ENCODE measurements around the gene SPAG16.

SPAG16 gene

DNA sequence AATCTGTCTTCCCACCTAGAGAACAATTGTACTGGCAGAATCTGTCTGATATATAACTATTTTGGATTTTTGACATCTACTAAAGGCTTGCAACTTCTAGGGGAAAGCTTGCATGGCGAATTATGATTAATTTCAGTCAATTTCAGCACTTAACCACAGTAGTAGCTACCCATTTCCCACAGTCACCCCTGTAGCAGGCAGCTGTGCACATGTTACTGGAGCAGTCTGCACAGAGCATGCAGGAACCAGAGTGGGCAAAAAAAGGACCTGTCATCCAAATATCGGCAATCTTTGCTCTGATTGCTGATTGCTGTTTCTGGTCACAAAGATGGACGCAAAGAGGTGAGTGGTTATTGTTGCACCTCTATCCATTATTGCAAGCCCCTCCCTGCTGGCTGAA is 473.3 kb downstream of the SPAG16 start:
- DNase-seq (ENCODE audit: low read depth, low spot score): no peak
- no peak overlapping the region for H3K4me3 ChIP-seq (ENCODE audit: low read depth, low read length)
- in situ Hi-C loops (cut with HindIII; ENCODE audit: low sequenced_read_pairs): no loop called here
- TF ChIP-seq, protein P1, sequence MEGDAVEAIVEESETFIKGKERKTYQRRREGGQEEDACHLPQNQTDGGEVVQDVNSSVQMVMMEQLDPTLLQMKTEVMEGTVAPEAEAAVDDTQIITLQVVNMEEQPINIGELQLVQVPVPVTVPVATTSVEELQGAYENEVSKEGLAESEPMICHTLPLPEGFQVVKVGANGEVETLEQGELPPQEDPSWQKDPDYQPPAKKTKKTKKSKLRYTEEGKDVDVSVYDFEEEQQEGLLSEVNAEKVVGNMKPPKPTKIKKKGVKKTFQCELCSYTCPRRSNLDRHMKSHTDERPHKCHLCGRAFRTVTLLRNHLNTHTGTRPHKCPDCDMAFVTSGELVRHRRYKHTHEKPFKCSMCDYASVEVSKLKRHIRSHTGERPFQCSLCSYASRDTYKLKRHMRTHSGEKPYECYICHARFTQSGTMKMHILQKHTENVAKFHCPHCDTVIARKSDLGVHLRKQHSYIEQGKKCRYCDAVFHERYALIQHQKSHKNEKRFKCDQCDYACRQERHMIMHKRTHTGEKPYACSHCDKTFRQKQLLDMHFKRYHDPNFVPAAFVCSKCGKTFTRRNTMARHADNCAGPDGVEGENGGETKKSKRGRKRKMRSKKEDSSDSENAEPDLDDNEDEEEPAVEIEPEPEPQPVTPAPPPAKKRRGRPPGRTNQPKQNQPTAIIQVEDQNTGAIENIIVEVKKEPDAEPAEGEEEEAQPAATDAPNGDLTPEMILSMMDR (IDR thresholded peaks at IDR 0.05; ENCODE audit: low read depth, low read length): no peak

DNA sequence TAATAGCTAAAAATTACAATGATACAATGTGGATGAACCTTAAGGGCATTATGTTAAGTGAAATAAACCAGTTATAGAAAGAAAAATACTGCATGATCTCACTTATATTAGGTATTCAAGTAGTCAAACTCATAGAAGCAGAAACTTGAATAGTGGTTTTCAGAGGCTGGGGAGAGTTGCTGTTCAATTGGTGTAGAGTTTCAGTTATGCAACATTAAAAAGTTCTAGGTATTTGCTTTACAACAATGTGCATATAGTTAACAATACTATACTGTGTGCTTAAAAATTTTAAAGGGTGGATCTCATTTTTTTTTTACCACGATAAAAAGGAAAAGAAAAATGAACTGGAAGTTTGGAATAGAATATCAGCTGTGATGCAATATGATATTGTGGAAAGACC is 479.1 kb downstream of the SPAG16 start:
- TF ChIP-seq, protein P1 (IDR thresholded peaks at IDR 0.05; ENCODE audit: low read depth, low read length): no peak
- DNase-seq (ENCODE audit: low read depth, low spot score): no peak
- in situ Hi-C loops (cut with HindIII; ENCODE audit: low sequenced_read_pairs): no loop called here
- no peak overlapping the region for H3K4me3 ChIP-seq (ENCODE audit: low read depth, low read length)

DNA sequence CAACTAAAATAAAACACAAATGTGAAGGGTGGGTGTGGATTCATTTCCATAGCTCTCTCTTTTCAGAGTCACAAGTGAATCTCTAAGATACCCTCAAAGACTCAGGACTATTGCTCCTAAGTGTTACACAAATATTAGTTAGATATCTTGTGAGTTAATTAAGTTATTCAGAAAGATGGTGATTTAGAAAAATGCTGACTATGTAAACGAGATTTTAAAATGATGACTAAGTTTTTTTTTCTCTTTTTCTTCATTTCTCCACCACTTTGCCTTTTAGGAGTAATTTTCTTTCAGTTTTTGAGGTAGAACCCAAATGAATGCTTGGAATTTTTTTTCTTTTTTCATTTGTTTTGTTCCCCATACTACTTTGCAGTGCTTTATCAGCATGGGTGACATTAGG is 479.7 kb downstream of the SPAG16 start:
- TF ChIP-seq, protein P1 (IDR thresholded peaks at IDR 0.05; ENCODE audit: low read depth, low read length): no peak
- no peak overlapping the region for H3K4me3 ChIP-seq (ENCODE audit: low read depth, low read length)
- in situ Hi-C loops (cut with HindIII; ENCODE audit: low sequenced_read_pairs): no loop called here
- no peak for DNase-seq (ENCODE audit: low read depth, low spot score)

DNA sequence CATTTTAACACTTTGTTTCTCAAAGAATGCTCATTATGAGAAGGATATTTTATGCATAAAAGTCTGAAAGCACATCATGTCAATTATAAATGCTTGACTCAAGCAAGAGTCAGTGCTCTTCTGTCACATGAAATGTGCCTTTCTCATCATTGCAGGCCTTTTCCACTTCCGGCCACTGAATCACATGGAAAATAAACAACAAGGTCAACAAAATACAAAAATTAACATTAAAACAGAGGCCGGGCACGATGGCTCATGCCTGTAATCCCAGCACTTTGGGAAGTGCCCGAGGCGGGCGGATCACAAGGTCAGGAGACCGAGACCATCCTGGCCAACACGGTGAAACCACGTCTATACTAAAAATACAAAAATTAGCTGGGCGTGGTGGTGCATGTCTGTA is 480.6 kb downstream of the SPAG16 start:
- in situ Hi-C loops (cut with HindIII; ENCODE audit: low sequenced_read_pairs): no loop called here
- TF ChIP-seq, protein P1 (IDR thresholded peaks at IDR 0.05; ENCODE audit: low read depth, low read length): no peak
- H3K4me3 ChIP-seq (ENCODE audit: low read depth, low read length): no peak overlapping the region
- no peak for DNase-seq (ENCODE audit: low read depth, low spot score)

DNA sequence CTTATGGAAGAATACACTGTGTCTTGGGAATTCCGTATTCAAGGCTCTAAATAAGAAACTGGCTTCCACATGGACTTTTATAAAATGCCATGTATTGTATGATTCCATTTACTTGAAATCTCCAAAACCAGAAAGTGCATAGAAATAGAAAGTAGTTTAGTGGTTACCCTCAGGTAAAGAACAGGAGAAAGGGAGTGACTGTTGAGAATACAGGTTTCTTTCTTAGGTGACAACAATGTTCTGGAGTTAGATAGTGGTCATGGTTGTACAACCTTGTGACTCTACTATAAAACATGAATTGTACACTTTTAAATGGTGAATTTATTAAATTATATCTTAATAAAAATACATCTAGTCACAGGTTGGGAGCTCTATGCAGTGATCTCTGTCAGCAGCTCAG is 481.8 kb downstream of the SPAG16 start:
- TF ChIP-seq, protein P1 (IDR thresholded peaks at IDR 0.05; ENCODE audit: low read depth, low read length): no peak
- no peak for DNase-seq (ENCODE audit: low read depth, low spot score)
- in situ Hi-C loops (cut with HindIII; ENCODE audit: low sequenced_read_pairs): no loop called here

DNA sequence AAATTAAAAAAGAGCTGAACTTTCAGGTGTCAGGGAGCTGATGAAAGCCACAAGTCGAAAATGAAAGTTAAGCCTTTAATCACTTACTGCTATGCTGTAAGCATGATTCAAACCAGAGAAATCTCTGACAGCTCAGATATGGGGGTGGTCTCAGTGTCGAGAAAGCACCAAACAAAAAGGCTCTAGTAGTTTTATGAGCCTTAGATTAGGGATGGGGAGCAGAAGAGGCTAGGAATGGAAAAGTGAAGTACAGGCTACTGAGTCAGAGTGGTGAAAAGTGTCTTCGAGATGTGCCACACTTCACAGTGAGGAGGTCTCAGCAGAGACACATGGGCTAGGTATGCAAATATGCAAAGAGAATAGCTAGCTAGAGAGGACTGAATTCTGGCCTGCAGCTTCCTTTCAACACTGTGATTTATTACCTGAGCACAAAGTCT is 482.2 kb downstream of the SPAG16 start:
- TF ChIP-seq, protein P1 (IDR thresholded peaks at IDR 0.05; ENCODE audit: low read depth, low read length): no peak
- in situ Hi-C loops (cut with HindIII; ENCODE audit: low sequenced_read_pairs): no loop called here
- DNase-seq (ENCODE audit: low read depth, low spot score): no peak

More for the DNA sequence above, 481.8 kb downstream of the SPAG16 start:
- H3K4me3 ChIP-seq (ENCODE audit: low read depth, low read length): no peak overlapping the region

DNA sequence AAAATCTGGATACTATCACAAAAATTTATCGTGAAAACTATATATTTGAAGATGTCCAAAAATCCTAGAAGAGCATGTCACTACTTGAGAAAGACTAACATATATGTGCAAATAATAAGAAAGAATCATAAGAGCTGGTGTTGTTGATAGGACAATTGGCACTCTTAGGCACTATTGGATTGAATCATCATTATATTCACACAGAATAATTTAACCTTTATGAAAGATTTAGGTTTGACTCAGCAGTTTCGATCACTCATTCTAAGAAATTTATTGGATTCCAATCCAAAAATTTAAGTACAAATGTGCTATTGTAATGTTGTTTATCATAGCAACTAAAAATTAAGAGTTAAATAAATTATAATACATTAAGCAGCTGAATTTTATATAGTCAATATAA is 503.6 kb downstream of the SPAG16 start:
- TF ChIP-seq, protein P1 (IDR thresholded peaks at IDR 0.05; ENCODE audit: low read depth, low read length): no peak
- in situ Hi-C loops (cut with HindIII; ENCODE audit: low sequenced_read_pairs): no loop called here
- DNase-seq (ENCODE audit: low read depth, low spot score): no peak
- no peak overlapping the region for H3K4me3 ChIP-seq (ENCODE audit: low read depth, low read length)

More for the DNA sequence above, 482.2 kb downstream of the SPAG16 start:
- no peak overlapping the region for H3K4me3 ChIP-seq (ENCODE audit: low read depth, low read length)
